GM13977 (cell line): ENCODE measurements around the gene SUN5.

ENCODE experiments used
- DNase-seq: peaks from one replicate; pipeline ENCODE4 v3.0.0; 2012; ENCODE audit warnings: low spot score
- in situ Hi-C: fragments of 300-500 bp; cut with MboI; formaldehyde crosslinking; loops from one replicate; pipeline ENCODE4 v1.12.0; 2022; ENCODE audit warnings: low sequenced_read_pairs, low pct_unique_long_range_greater_than_20kb, mixed read lengths, inconsistent platforms; ENCODE audit not compliant: unreplicated experiment
- TF ChIP-seq, protein P1 (sequence below): IDR thresholded peaks from 2 replicates; pipeline ENCODE4 v1.5.1; 2012; ENCODE audit warnings: mild to moderate bottlenecking, control low read depth; ENCODE audit not compliant: insufficient read depth; ENCODE audit errors: extremely low read depth, missing control alignments

Gene SUN5

DNA sequence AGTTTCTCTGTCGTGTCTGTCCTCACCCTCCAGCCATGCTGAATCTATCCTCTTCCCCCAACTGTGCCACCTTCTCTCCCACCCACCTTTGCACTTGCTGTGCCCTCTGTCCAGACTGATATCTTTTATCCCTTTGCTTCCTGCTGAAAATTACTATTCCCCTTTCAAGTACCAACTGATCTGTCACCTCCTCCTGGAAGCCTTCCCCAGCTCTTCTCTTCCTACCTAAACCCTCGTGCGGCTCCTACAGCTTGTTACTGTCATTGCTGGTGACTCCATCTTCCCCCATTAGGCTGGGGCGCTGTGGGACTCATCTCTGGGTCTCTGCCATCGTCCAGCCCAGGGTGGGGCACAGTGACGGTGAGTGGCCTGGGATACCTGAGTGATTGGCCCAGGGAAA, 28.3 kb upstream of the SUN5 start:
- in situ Hi-C loops: no loop called here
- TF ChIP-seq, protein P1, sequence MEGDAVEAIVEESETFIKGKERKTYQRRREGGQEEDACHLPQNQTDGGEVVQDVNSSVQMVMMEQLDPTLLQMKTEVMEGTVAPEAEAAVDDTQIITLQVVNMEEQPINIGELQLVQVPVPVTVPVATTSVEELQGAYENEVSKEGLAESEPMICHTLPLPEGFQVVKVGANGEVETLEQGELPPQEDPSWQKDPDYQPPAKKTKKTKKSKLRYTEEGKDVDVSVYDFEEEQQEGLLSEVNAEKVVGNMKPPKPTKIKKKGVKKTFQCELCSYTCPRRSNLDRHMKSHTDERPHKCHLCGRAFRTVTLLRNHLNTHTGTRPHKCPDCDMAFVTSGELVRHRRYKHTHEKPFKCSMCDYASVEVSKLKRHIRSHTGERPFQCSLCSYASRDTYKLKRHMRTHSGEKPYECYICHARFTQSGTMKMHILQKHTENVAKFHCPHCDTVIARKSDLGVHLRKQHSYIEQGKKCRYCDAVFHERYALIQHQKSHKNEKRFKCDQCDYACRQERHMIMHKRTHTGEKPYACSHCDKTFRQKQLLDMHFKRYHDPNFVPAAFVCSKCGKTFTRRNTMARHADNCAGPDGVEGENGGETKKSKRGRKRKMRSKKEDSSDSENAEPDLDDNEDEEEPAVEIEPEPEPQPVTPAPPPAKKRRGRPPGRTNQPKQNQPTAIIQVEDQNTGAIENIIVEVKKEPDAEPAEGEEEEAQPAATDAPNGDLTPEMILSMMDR: no peak
- DNase-seq: no peak

DNA sequence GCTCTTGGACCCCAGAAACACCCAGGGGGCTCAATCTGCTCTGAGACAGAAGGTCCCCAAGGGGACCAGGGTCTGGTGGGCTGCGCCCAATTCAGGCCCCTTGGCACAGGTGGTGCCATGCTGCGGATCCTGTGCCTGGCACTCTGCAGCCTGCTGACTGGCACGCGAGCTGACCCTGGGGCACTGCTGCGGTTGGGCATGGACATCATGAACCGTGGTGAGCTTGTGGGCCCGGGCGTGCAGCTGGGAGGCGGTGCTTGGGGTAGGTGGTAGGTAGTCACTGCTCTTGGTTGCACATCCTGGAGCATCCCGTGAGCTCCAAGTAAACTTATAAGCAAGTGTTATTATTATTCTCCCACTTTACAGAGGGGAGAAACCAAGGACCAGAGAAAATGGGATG, 27.3 kb upstream of the SUN5 start, which contains the start of gene BPIFB6:
Gene BPIFB6, plus strand, starts transcription at position 118 of the 400 bp plus-strand sequence. Its CDS starts 0 bp downstream, at position 118.
- in situ Hi-C loops: no loop called here
- TF ChIP-seq, protein P1: no peak

DNA sequence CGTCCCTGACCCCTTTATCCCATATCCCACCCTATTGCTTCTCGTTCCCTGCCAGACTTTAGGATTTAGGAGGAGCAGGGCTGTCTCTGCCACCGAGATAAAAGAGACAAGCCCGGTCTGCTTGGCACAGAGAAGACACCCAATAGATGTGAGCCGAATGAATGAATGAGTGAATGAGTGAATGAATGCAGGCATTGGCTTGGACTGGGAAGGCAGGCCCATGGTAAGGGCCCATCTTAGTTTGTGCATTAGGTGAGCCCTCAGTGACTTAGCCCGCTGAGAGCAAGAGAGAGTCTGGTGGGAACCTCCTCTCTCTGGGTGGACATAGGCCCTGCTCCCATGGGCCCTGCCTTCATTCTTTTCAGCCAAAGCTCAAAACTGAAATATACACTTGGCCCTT, 26.3 kb upstream of the SUN5 start:
- in situ Hi-C loops: no loop called here
- TF ChIP-seq, protein P1: no peak
- no peak for DNase-seq

More for the DNA sequence above, 27.3 kb upstream of the SUN5 start, which contains the start of gene BPIFB6:
- DNase-seq: no peak

DNA sequence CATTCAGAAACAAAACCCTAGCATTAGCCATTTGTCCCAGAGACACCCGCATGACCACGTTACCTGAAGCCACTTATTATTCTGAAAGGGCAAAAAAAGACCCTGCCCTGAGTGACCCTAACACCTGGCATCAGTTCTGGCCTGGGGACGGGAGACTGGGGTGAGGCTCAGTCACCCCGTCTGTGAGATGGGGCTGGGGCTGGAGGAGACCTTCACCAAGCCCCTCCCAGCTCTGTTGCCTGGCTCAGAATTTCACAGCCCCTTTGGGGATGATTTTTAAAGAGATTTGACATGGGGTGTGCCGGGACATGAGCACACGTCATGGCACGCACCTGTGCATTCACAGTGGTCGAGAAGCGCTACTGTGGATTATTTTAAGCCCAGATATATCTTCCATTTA, 25.8 kb upstream of the SUN5 start:
- in situ Hi-C loops: no loop called here
- TF ChIP-seq, protein P1: no peak
- no peak for DNase-seq

DNA sequence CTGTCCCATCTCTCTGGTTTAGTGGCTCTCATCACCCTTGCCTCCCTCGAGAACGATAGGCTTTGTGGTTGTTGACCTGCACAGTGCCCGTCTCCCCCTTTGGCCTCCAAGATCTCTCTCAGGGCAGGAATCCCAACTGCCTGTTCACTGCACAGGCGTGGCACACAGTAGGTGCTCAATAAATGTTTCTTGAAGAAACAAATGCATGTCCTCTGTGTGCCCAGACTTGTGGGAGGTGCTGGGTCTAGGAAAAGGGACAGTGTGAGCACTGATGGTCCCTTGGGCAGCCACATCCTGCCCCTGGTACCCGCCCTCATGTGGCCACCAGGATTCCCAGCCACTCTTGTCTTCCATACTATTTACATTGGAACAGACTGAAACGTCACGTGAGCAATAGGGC, 24.6 kb upstream of the SUN5 start:
- DNase-seq: no peak
- TF ChIP-seq, protein P1: no peak
- in situ Hi-C loops: no loop called here

DNA sequence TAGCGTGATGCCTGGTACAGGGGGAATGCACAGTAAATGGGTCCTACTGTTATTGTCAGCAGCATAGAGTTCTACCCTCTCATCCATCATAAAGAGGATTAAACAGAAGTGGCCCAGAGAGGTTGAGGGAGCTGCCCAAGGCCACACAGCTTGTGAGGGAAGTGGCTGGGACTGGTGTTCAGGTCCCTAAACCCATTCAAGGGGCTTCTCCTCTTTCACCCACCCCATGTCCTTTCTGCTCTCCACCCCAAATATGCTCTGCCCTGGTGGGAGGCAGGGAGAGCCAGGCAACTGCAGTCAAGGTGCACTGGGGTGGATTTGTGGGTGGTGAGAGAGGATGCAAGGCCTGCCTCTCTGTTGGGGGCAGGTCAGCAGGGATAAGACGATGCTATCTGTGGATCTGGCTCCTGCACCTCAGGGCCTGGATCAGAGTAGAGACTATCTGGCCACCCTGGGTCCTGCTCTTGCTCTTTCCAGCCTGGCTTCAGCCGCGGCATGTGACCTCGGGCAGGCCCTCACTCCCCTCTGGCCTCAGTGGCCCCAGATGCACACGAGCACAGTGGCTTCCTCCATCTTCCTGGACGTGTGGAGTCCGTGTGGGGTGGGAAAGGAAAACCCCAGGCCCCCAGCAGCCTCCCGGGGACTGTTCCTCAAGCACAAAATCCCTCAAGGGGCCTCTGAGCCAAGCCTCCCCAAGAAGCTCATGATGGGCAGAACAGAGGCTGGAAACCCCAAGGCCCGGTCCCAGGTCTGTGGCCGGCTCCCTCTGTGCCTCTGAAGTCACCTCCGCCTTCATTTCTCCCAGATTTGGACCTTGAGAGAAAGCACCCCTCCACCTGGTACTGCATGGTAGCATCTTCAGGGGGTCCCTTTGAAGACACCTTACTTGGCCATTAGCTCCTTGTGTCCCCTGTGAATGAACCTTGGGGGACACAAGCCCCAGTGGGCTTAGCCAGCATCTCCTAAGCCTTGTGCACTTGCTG, 23.8 kb upstream of the SUN5 start:
- in situ Hi-C loops: no loop called here
- TF ChIP-seq, protein P1: no peak
- no peak for DNase-seq
